GM19239 (cell line): ENCODE measurements around the gene RNF169.
"Not testable (repeated sequence)": the region's sequence is repeated elsewhere in the genome, so short reads cannot be mapped to it uniquely, and the experiment has no call there.

Experiments used
- DNase-seq: peaks from one replicate; pipeline ENCODE4 v3.0.0; 2011; ENCODE audit warnings: low spot score; ENCODE audit not compliant: insufficient read length
- FAIRE-seq: peaks from 2 replicates; lab custom pipeline; 2011; peaks lifted over from hg19 to GRCh38; lab: Jason Lieb, UNC

RNF169 gene

GRCh38 chr11:74809801-74810200 lies 61.2 kb downstream of the RNF169 start:
- DNase-seq (no peak), FAIRE-seq (no peak)

DNA sequence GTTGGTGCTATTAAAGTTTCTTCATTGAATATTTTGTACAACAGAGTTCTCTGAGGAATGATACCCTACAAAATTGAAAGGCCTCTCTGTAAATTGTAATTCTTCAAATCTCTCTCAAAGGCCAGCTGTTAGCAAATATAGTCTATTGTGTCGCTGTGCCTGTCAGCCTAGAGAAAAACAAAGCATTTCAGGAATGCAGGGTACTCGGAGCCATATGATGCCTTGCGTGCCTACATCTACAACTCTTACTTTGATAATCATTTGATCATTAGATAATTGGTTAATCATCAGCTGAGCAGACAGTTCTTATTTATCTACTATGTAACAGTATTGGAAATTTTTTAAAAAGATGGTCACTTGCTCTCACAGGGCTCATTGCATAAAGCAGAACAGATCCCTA lies 67.3 kb downstream of the RNF169 start:
- no peak for DNase-seq
- no peak for FAIRE-seq

- no peak for DNase-seq
- FAIRE-seq = no peak
These were observed 68.0 kb downstream of the RNF169 start for GRCh38 chr11:74816664-74817063.

GRCh38 chr11:74818283-74818946 lies 69.8 kb downstream of the RNF169 start:
- DNase-seq (no peak), FAIRE-seq (no peak)

GRCh38 chr11:74819400-74819799 lies 70.8 kb downstream of the RNF169 start:
- FAIRE-seq (no peak), DNase-seq (no peak)

- FAIRE-seq = no peak
- no peak for DNase-seq
These were observed 72.1 kb downstream of the RNF169 start for GRCh38 chr11:74820763-74821162.

GRCh38 chr11:74822170-74822569 lies 73.5 kb downstream of the RNF169 start:
- no peak for FAIRE-seq
- DNase-seq = no peak

DNA sequence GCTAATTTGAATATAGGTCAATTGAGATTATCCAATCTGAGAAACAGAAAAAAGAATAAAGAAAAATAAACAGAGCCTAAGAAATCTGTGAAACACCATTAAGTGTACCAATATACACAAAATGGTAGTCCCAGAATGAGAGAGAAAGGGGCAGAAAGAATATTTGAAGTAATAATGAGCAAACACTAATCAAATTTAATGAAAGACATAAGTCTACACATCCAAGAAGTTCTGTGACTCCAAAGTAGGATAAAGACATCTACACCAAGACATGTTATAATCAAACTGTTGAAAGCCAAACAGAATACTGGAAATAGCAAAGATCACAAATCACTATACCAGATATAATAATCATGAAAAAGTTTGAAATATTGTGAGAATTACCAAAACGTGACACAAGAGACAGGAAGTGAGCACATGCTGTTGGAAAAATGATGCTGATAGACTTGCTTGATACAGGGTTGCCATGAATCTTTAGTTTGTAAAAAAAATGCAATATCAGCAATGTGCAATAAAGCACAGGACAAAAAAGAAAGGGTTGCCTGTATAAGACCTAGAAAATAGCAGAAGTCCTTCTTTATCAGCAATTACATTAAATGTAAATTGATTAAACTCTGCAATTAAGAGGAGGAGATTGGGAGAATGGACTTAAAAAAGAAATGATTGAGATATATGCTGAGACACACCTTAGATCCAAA lies 75.8 kb downstream of the RNF169 start:
- DNase-seq (no peak), FAIRE-seq (peak; percentile 18)

DNA sequence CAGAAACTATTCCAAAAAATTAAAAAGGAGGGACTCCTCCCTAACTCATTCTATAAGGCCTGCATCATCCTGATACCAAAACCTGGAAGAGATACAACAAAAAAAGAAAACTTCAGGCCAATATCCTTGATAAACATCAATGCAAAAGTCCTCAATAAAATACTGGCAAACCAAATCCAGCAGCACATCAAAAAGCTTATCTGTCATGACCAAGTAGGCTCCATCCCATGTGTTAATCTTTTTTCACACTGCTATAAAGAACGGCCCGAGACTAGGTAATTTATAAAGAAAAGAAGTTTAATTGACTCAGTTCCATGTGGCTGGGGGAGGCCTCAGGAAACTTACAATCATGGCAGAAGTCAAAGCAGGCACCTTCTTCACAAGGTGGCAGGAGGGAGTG lies 76.9 kb downstream of the RNF169 start:
- not testable (repeated sequence) for DNase-seq, FAIRE-seq

DNA sequence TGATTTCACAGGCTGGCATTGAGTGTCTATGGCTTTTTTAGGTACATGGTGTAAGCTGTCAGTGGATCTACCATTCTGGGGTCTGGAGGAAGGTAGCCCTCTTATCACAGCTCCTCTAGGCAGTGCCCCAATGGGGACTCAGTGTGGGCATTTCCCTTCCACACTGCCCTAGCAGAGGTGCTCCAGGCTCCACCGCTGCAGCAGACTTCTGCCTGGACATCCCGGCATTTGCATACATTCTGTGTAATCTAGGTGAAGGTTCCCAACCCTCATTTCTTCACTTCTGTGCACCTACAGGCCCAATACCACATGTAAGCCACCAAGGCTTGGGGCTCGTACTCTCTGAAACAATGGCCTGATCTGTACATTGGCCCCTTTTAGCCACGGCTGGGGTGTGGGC lies 78.3 kb downstream of the RNF169 start:
- FAIRE-seq (no peak), DNase-seq (no peak)

- DNase-seq (no peak), FAIRE-seq (no peak)
These were observed 88.5 kb downstream of the RNF169 start for GRCh38 chr11:74837191-74837590.

DNA sequence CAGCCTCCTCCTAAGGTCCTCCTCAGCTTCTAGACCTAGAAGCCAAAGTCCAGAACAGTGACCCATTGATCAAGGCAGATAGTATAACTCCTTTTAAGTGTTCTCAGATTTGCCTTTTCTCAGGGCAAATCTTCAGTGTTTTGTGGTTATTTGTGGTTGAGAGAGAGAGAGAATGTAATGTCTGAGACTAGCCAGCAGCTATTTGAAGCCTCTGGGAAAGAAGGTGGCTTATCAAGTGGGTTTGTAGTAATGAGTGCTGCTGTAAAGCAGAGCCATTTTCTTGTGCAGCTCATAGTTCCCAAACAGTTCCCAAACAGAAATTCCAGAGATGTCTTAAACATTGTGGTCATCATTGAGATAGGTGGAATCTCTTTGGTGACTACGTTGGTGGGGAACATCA lies 89.5 kb downstream of the RNF169 start:
- DNase-seq (no peak), FAIRE-seq (no peak)

GRCh38 chr11:74839446-74839845 lies 90.8 kb downstream of the RNF169 start:
- FAIRE-seq (no peak), DNase-seq (no peak)

DNA sequence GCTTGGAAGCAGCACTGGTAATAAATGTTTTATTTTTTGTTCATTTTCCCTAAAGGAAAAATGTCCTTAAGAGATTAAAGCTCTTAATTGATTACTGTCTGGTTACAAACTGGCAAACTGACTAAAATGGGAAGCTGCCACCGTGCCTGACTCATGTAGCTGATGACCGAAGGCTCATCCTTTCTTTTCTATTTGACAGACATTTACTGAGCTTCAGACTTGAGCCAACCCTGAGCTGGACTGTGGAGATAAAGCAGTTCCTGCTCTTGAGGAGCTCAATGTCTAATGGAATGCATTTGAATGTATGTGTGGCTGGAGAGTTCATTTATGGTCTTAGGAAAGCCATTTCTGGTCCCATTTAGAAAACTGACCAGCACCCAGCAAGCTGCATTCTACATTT lies 91.3 kb downstream of the RNF169 start:
- no peak for DNase-seq
- no peak for FAIRE-seq

DNA sequence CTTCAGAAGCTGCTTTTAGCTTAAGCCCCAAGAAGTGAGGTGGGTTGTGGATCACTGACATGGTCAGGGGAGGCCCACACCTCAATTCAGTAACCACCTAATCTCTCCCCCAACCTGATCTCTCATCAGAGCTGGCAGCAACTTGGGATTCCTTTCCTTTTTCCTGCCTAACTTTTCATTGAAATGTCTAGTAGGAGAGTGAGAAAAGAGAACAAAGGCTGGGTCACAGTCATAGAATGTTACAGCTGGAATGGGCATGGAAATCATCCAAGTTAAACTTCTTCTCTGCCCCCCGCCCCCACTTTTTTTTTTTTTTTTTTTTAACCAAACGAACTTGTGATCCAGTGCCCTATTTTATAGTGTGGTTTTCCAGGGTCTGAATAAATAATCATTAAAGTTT lies 91.8 kb downstream of the RNF169 start:
- FAIRE-seq (no peak), DNase-seq (no peak)

- FAIRE-seq (no peak), DNase-seq (no peak)
These were observed 94.3 kb downstream of the RNF169 start for GRCh38 chr11:74842967-74843366.

GRCh38 chr11:74844072-74844471 lies 95.4 kb downstream of the RNF169 start:
- FAIRE-seq = no peak
- no peak for DNase-seq

- FAIRE-seq (no peak), DNase-seq (no peak)
These were observed 96.2 kb downstream of the RNF169 start for GRCh38 chr11:74844865-74845264.

GRCh38 chr11:74845978-74846517 lies 97.4 kb downstream of the RNF169 start:
- FAIRE-seq = no peak

DNA sequence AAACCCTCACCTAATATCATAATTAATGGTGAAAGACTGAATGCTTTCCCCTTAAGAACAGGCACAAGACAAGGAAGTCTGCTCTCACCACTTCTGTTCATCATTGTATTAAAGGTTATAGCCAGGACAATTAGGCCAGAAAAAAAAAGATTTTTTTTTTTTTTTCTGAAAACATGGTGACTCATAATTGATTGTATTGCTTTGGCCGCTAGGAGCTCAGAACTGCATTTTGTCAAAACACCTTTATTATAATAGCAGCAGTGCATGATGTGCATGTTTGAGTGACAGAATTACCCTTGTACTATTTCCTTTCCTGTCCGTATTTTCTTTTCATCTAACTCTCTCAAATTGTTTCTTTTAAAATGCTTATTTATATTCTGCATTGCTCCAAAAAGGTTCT lies 98.1 kb downstream of the RNF169 start:
- no peak for FAIRE-seq
- no peak for DNase-seq

More at GRCh38 chr11:74845978-74846517, 97.4 kb downstream of the RNF169 start:
- no peak for DNase-seq

DNA sequence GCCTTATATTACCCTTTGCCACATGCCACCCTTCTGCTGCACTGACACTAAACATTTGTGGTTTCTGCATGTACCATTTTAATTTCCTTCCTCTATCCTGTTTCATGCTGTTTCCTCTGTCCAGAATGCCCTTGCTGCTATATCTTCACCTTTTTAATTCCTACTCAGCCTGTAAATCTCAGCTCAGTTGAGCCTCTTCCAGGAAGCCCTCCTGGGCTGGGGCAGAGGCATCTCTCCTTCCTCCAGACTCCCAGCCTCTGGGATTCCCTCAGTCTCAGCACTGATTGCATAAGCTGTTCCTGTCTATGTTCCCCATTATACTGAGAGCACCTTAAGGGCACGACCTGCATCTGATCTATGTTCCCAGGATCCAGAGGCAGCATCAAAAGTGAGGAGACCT lies 98.7 kb downstream of the RNF169 start:
- FAIRE-seq = no peak

DNA sequence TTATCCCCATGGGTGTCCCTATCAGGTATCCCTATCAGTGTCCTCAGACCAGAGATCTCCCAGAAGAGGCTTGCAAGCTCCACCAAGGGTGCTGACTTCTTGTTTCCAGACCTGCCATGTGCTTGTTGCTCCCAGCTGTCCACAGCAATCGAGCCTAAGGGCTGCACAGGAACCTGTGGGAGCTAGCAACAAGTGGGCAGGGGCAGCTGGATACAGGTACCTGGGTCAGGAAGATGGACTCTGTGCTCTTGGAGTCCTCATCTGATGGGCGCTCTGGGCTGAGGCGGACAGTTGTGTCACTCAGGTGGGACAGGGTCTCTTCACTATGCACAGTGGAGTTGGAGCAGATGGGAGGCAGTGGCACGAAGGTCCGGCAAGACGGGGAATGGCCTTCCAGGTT lies 99.2 kb downstream of the RNF169 start:
- no peak for DNase-seq
- no peak for FAIRE-seq

More for the DNA sequence above, 98.7 kb downstream of the RNF169 start:
- DNase-seq = no peak
